ENCODE measurements around the gene RSBN1L. TPM values are rescaled to one million over a fixed set of nuclear protein-coding genes. Genes with fewer than 3 reads are reported as not detected.
A peak's percentile ranks its signal among the peaks of the same experiment; 100 is the strongest.

The RSBN1L gene
- total and polyA plus RNA-seq, 2 experiments from 2014 or later, result 4.8 to 19.2 TPM

- peaks cover 67% of the 10 kb centered on the region for H3K79me2 ChIP-seq
- H3K27ac ChIP-seq, result no peak overlapping the region
Measured at GRCh38 chr7:77760809-77761453, 64.7 kb downstream of the RSBN1L start.

GRCh38 chr7:77765481-77765880 is 69.2 kb downstream of the RSBN1L start:
- no peak overlapping the region for H3K4me2 ChIP-seq
- H3K79me2 ChIP-seq, result peaks cover 46% of the 10 kb centered on the region
- 76% methylated on average over 3 of the region's 3 CpGs for WGBS (ENCODE audit: low lambda C conversion rate, missing lambda C conversion rate)
- DNase-seq (ENCODE audit: low spot score), result no peak
- TF ChIP-seq CTCF (IDR thresholded peaks at IDR 0.05; ENCODE audit: poor library complexity) (no peak), EZH2phosphoT487 (IDR thresholded peaks at IDR 0.05; ENCODE audit: low read depth, severe bottlenecking, unreplicated experiment) (no peak), EZH2 (IDR thresholded peaks at IDR 0.05; ENCODE audit: borderline replicate concordance) (no peak)
- H3K9me3 ChIP-seq (ENCODE audit: low read depth), result no peaks in the 10 kb centered on the region
- peak overlapping the region; percentile 78 for H3K27ac ChIP-seq
- no peak overlapping the region for H2AFZ ChIP-seq
- no peaks in the 10 kb centered on the region for H3K36me3 ChIP-seq (replicated peaks; ENCODE audit: insufficient read depth, low read depth)
- peaks cover 10% of the 10 kb centered on the region for H4K20me1 ChIP-seq (ENCODE audit: insufficient read depth, poor library complexity, severe bottlenecking)
- H3K4me3 ChIP-seq, result no peak overlapping the region
- H3K9me2 ChIP-seq (replicated peaks; ENCODE audit: insufficient read depth), result no peaks in the 10 kb centered on the region
- H3K4me1 ChIP-seq (ENCODE audit: insufficient read depth), result peaks cover 7% of the 10 kb centered on the region
- H3K27me3 ChIP-seq, result no peaks in the 10 kb centered on the region

More at GRCh38 chr7:77760809-77761453, 64.7 kb downstream of the RSBN1L start:
- Histone ChIP-seq H3K9me3 (ENCODE audit: low read depth) (no peaks in the 10 kb centered on the region), H3K27me3 (no peaks in the 10 kb centered on the region), H4K20me1 (ENCODE audit: insufficient read depth, poor library complexity, severe bottlenecking) (peaks cover 10% of the 10 kb centered on the region), H3K4me1 (ENCODE audit: insufficient read depth) (peaks cover 3% of the 10 kb centered on the region), H3K36me3 (replicated peaks; ENCODE audit: insufficient read depth, low read depth) (no peaks in the 10 kb centered on the region), H3K4me3 (no peak overlapping the region), H3K4me2 (no peak overlapping the region), H3K9me2 (replicated peaks; ENCODE audit: insufficient read depth) (no peaks in the 10 kb centered on the region), H2AFZ (no peak overlapping the region)
- TF ChIP-seq EZH2 (IDR thresholded peaks at IDR 0.05; ENCODE audit: borderline replicate concordance) (no peak), EZH2phosphoT487 (IDR thresholded peaks at IDR 0.05; ENCODE audit: low read depth, severe bottlenecking, unreplicated experiment) (no peak), CTCF (IDR thresholded peaks at IDR 0.05; ENCODE audit: poor library complexity) (no peak)
- no peak for DNase-seq (ENCODE audit: low spot score)
- WGBS (ENCODE audit: low lambda C conversion rate, missing lambda C conversion rate), result 88% methylated on average over 10 of the region's 10 CpGs

- H3K9me2 ChIP-seq (replicated peaks; ENCODE audit: insufficient read depth), result no peaks in the 10 kb centered on the region
- H3K36me3 ChIP-seq (replicated peaks; ENCODE audit: insufficient read depth, low read depth), result no peaks in the 10 kb centered on the region
- peaks cover 10% of the 10 kb centered on the region for H4K20me1 ChIP-seq (ENCODE audit: insufficient read depth, poor library complexity, severe bottlenecking)
- H3K79me2 ChIP-seq, result peaks cover 39% of the 10 kb centered on the region
- H3K4me3 ChIP-seq, result no peak overlapping the region
- H3K9me3 ChIP-seq (ENCODE audit: low read depth), result no peaks in the 10 kb centered on the region
- H3K4me2 ChIP-seq, result peak overlapping the region; percentile 47
- no peak for TF ChIP-seq EZH2phosphoT487 (IDR thresholded peaks at IDR 0.05; ENCODE audit: low read depth, severe bottlenecking, unreplicated experiment)
- no peak for TF ChIP-seq EZH2 (IDR thresholded peaks at IDR 0.05; ENCODE audit: borderline replicate concordance)
- TF ChIP-seq CTCF (IDR thresholded peaks at IDR 0.05; ENCODE audit: poor library complexity), result no peak
- H2AFZ ChIP-seq, result no peak overlapping the region
- peaks cover 7% of the 10 kb centered on the region for H3K4me1 ChIP-seq (ENCODE audit: insufficient read depth)
- no peaks in the 10 kb centered on the region for H3K27me3 ChIP-seq
- H3K27ac ChIP-seq, result peak overlapping the region; percentile 78
- WGBS (ENCODE audit: low lambda C conversion rate, missing lambda C conversion rate), result 74% methylated on average over 4 of the region's 4 CpGs
- DNase-seq (ENCODE audit: low spot score), result peak; percentile 13
Measured at GRCh38 chr7:77765906-77766800, 69.9 kb downstream of the RSBN1L start.
